ENCODE data around the gene ZFHX3. TPM values are rescaled to one million over a fixed set of nuclear protein-coding genes. Genes with fewer than 3 reads are reported as not detected.

The ZFHX3 gene
- total RNA-seq, 1 donor from 2014 or later = 19.8 TPM

DNA sequence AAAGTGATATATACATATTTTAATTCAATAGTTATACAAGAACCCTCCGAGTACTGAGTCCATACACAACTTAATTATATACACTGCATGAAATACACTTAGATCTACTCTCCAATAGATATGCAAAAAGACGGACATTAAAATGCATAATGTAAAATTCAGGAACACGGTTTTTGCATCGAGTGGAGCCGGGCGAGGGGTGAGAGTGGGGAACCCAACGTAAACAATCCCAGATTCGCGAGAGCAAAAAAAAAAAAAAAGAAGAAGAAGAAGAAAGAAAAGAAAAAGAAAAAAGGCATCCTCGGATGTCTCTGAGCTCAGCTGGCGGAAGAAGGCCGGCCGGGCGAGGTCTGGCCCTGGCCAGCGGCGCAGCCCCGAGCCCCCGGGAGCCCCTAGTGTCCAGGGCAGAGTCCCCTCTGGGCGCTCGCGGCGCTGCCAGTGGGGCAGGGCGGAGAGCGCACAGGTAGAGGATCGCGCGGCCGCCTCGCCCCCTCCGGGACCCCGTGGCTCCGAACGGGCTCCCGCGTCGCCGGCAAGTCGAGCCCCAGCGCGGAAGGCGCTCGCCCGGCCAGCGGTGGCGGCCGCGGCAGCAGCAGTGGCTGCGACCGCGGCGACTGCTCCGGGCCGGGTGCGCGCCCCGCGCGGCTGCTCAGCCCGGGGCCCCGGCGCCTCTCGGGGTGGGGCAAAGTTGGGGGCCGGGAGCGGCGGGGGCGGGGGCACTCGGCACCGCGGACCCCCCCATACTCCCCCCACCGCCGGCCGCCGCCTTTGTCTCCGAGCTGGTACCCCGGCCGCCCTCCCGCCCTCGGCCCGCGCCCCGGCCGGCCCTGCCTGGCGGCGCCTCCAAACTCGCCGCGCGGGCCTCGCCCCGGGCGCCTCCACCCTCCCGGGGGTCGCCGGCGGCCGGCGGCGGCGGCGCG lies 9.6 kb upstream of the ZFHX3 start:
- no peak for DNase-seq (ENCODE audit: extremely low read depth, low read depth, low spot score)

GRCh38 chr16:73056921-73057290 lies 9.0 kb upstream of the ZFHX3 start:
- no peak for DNase-seq (ENCODE audit: extremely low read depth, low read depth, low spot score)

DNA sequence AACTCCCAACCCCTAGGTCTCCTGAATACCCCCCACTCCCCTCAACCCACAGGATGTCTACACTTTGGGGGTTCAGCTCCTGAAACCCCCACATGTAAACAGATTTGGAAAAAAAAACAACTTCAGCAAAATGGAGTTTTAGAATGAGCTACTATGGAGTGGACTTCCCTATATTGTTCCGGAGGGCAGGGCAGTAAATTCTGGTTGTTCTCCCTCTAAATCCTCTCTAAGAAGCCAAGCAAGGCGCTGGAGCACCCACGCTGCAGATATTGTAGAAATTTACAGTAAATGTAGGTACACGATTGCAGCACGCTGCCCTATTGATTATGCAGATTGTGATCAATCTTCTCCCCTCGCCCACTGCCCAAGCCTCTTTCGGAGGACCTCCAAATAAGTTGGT lies 8.5 kb upstream of the ZFHX3 start:
- no peak for DNase-seq (ENCODE audit: extremely low read depth, low read depth, low spot score)

DNA sequence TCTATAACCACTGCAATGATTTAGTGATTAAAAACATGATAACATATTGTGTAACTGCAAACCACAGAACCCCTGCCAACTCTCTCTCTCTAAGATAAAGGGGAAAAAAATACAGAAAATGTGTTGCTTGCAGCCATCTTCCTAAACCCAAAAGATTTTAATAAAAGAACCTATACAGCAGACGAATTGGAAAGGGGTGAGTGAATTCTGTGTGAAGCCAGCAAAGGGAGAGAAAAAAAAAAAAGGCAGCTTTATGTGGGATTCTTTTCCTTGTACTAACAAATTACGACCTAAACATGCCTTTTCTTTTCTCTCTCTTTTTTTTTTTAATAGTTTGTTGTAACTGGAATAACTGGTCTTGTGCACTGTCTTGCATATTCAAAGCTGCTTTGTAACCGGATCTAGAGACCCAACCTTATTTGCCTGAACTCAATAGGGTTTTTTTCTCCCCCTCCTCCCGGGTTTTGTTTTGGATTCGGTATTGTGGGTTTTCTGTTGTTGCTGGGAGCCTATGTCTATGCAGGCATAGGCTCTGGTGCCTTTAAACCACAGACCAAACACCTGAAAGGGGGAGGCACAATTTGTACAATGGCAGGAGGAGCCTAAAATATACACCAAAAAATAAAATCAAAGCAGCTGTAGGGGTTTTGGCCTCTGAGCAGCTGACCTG lies 7.0 kb upstream of the ZFHX3 start:
- DNase-seq (ENCODE audit: extremely low read depth, low read depth, low spot score) = no peak

GRCh38 chr16:73054498-73054812 lies 6.5 kb upstream of the ZFHX3 start:
- DNase-seq (ENCODE audit: extremely low read depth, low read depth, low spot score) = no peak

DNA sequence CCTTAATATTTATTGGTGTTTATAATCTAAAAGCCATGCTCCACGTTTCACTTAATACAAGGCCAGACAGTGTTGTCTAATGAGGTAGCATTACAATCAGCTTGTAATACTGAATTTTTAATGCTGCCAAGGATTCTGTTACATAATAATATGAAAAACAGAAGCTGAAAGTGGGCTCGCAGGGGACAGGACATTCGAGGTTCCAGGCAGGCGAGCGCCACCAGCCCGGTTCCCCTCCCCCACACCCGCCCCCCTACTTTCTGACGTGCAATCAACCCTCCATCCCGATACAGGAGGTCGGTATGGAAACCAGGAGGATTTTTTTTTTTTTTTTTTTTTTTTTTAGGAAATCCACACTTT lies 6.2 kb upstream of the ZFHX3 start:
- no peak for DNase-seq (ENCODE audit: extremely low read depth, low read depth, low spot score)

DNA sequence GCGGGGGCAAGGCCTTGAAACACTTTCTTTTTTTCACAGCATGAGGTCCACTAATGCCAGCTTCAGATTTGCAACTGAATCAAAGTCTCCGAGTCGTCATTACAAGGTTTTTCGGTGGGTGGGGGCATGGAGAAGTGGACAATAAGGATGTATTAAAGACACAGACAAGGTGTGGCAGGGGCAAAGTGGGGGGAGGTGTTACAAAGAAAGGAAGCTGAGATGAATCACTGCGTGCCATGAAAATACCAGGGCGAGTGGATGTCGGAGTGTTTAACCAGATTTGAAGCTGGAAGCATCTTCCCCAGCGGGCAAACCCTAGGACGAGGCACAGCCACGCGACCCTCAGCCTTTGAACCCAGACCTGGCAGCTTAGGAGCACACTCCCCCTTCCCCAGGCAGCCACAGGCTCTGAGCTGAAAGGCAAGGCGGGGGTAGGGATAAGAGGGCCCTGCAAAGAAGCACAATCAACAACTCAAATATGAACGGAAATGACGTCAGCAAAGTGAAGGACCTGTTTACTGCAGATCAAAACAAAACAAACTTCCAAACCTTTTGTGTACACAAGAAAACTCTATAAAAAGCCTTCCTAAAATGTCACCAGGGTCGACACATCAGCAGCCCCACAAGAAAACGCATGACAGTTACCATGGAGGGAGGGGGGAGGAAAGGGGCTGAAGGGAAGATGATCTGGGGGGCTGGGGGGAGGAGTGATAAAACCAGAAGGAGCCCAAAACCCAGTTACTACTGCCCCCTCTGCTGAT lies 5.6 kb upstream of the ZFHX3 start:
- DNase-seq (ENCODE audit: extremely low read depth, low read depth, low spot score) = no peak

- no peak for DNase-seq (ENCODE audit: extremely low read depth, low read depth, low spot score)
Measured at GRCh38 chr16:73053038-73053363, 5.1 kb upstream of the ZFHX3 start.

GRCh38 chr16:73052576-73052975 lies 4.6 kb upstream of the ZFHX3 start:
- no peak for DNase-seq (ENCODE audit: extremely low read depth, low read depth, low spot score)

GRCh38 chr16:73051961-73052360 lies 4.0 kb upstream of the ZFHX3 start:
- no peak for DNase-seq (ENCODE audit: extremely low read depth, low read depth, low spot score)

GRCh38 chr16:73051226-73051625 lies 3.3 kb upstream of the ZFHX3 start:
- no peak for DNase-seq (ENCODE audit: extremely low read depth, low read depth, low spot score)

DNA sequence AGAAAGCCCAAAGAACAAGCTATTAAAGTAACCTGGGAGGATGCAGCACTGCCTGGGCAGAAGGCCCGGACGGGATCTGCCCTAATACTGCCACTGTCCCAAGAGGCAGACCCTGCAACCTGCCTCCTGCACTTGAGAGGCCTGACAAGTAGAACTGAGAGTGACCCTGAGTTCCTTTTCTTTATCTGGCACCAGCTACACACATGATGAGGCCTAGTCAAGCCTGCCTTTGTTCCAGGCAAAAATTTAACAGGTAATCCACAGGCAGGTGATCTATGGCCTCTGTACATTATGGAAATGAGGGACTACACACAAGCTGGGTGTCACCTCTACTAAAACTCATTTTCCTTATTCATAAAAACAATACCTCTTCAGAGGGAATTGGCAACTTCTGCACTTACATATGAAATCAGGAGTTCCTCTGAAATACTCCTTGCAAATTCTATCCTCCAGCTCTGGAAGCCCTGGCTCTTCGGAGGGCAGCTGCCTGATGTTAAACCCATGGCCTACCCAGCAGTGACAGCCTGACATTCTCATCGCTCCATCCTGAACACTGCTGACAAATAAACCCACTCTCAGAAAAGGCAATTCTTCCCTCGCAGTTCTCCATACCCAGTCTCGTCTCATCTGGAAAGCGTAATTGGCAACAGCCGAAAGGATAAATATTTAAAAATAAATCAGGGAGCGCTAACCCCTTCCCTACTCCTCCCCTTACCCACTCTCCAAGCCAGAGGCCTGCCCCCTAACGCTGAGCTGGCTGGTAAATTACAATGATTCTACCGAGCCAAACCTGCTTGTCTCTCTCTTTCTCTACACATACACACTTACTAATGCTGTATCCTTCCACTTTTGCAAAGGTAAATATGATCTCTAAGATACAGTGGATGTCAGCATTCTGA lies 2.5 kb upstream of the ZFHX3 start:
- DNase-seq (ENCODE audit: extremely low read depth, low read depth, low spot score) = no peak

DNA sequence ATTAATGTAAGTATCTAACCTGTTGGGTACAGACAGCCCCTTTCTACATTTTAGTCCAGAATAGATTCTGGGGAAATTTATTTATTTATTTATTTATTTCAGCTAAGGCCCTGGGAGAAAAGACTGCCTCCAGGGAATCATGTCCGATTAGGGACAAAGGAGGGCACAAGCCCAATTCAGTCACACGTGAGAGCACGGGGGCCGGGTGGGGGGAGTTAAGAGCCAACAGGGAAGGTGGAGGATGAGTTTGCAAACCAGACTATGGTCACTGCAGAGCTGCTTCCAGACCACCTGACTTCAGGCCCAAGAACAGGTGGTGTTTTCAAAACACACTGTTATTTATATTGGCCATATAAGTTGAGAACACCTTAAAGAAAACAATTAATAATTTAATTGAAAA lies 1.6 kb upstream of the ZFHX3 start:
- DNase-seq (ENCODE audit: extremely low read depth, low read depth, low spot score) = no peak

DNA sequence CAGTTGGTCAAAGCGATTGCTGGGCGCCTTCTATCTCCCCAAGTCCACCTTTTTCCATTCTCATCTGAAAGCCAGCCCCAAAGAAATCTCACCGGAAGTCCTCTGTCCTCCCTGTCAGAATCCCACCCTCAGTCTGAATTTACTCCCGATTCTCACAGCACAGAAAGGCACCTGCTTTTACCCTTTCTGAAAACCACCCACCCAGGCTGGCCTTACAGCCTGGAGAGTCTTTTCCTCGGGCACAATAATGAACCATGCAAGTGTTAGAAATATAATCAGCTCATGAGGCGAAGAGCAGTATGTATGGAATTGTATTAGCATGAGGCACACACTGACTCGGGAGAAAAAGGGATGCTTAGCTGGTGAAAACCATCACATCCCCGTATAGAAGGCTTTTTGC lies 1.2 kb upstream of the ZFHX3 start:
- no peak for DNase-seq (ENCODE audit: extremely low read depth, low read depth, low spot score)

DNA sequence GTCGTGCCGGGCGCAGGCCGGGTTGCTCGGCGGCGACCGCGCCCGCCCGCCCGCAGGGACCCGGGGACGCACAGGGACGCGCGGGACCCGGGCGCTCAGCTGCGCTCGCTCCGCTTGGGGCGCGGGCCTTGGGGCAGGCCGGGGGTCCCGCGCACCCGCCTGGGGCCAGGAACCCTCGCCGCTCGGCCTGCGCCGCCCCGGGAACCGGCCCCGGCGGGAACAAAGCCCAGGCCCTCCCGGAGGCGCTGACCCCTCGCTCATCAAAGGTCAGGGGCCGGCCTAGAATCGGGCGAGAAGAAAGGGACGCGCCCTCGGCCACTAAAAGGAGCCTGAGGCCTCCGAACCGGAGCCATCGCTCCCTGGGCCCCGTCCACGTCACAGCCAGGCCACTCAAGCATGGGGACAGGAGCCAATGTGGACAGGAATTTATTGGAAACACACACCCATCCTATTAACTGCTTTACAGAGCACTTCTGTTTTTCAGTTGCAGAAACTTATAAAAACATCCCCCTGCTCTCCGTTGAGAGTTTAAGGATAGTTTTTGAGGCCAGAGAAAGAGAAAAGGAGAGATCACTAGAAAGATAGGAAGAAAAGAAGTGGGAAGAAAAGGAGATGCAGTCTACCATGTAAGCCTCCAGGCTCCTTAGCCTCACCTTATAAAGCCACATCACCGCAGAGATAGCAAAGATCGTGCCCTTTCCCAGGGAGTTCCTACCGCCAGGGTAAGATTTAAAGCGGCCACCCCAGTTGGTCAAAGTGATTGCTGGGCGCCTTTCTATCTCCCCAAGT lies 558 bp upstream of the ZFHX3 start:
- no peak for DNase-seq (ENCODE audit: extremely low read depth, low read depth, low spot score)

DNA sequence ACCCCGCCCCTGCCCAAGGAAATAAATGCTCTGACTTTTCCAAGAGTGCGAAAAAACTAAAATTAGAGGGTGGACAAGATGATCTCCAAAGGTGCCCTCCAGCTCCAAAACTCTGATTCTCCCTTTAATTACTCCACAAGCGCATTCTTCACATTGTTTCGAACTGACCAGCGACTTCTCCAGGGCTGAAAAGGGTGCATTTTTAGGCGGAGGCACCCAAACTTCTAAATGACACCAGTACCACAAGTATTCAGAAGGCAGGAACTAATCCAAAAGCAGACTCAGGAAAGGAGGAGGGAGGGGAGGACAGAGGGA lies 750 bp downstream of the ZFHX3 start:
- no peak for DNase-seq (ENCODE audit: extremely low read depth, low read depth, low spot score)

DNA sequence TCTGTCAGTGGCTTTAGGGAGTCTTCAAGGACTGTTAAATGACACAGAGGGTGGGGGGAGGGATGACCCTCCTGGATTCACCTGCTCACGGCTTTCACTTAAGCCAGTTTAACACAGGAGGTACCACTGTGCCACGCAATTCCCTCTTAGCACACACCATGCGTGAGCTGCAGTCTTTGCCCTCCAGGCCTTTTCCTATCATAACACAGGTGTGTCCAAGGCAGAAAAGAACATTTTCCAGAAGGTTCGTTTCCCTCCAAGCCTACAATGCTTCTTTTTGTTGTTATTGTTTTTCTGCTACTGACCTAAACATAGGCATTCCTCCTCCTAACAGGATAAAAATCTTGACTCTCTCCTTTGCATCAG lies 1.1 kb downstream of the ZFHX3 start:
- DNase-seq (ENCODE audit: extremely low read depth, low read depth, low spot score) = no peak

DNA sequence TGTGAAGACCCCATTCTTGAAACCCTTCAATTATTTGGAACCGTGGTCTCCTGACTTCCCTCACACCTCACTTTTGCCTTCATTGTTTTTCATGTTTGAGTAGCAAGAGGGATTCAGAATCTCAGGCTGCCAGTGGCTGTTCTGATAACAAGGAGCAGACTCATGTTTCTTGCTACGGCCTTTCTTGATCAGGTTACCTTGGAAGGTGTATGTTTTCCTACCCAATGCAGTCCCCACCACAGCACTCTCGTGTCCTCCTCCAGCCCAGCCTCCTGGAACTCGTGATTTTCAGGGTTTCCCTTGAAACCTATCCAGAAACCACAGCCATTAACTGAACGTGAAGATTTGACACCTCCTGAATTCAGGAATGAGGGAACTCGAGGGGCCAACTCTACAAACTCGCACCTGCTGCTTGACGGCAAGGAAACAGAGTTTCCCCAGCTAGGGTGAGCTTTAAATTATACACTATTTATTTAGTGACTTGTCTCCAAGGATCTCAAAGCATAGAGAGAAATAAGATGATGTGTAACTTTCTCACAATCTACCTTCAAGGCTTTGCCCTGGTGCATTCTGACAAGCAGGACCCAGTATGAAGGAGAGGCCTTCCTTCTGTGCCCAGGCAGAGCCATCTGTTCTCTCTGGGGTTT lies 1.6 kb downstream of the ZFHX3 start:
- no peak for DNase-seq (ENCODE audit: extremely low read depth, low read depth, low spot score)

DNA sequence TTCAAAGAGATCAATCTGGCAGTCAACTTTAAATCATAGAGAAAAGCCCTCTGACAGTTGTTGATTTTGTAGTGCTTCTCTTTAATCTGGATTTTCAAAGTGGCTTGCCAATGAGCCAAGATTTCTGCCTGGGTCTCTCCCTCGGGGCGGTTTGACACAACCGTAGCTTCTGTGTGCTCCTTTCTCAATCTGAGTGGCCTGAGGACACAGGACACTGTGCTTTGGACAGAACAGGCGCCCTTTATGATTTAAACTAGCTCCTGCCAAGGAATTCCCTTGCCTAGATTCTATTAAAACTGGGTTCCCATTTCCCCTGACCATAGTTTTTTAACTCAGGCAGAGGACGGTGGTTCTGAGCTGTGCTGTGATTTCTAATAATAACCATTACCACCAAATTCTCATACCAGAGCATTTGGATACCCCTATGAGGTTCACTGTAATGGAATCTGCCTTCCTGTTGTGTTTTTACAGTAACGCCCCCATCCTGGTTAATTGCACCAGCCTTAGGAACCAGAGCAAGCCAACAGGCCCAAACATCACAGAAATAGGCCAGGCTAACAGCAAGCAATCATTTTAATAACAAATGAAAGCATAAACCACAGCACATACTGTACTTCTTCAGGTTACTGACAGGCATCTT lies 4.0 kb downstream of the ZFHX3 start:
- DNase-seq (ENCODE audit: extremely low read depth, low read depth, low spot score) = no peak

Measured in glomerular endothelial cell (primary cell).